ENCODE results near the gene HSPB6.

Gene HSPB6

DNA sequence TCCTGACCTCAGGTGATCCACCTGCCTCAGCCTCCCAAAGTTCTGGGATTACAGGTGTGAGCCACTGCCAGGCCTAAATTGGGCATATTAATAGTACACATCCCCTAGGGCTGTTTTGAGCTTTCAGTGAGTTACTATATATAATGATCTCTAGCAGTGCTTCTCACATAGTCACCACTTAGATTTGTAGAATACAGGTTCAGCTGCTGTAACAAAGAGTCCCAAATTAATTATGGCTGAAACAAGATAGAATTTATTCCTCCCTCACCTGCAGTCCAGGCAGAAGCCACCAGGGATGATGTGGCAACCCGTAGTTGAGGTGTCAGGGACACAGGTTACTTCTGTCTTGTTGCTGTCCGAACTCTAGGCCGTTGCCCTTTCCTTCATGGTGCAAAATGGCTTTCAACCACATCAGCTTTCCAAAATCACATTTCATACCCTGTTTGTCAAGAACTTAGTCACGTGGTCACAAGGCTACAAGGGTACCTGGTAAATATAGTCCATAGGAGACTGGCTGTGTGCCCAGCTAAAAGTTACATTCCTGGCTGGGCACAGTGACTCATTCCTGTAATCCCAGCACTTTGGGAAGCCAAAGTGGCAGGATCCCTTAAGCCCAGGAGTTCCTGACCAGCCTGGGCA, 4.0 kb upstream of the HSPB6 start:
- H3K36me3 ChIP-seq (ENCODE audit: insufficient read depth, low read length): 0 out of 2 replicates have a peak, but pooled peaks cover 6% of the 10 kb centered on the region
- no peak overlapping the region for H3K27ac ChIP-seq (ENCODE audit: low read depth, low read length)
- H3K4me1 ChIP-seq (ENCODE audit: control insufficient read depth, insufficient read depth, low read length, unreplicated experiment): peaks cover 17% of the 10 kb centered on the region
- H2AFZ ChIP-seq (ENCODE audit: low read length, unreplicated experiment): no peak overlapping the region
- H3K4me3 ChIP-seq (ENCODE audit: low read depth, low read length): no peak overlapping the region
- peaks cover 12% of the 10 kb centered on the region for H3K79me2 ChIP-seq (ENCODE audit: control insufficient read depth, insufficient read depth, low read length, unreplicated experiment)
- no peaks in the 10 kb centered on the region for H3K27me3 ChIP-seq (ENCODE audit: insufficient read depth, low read length)

DNA sequence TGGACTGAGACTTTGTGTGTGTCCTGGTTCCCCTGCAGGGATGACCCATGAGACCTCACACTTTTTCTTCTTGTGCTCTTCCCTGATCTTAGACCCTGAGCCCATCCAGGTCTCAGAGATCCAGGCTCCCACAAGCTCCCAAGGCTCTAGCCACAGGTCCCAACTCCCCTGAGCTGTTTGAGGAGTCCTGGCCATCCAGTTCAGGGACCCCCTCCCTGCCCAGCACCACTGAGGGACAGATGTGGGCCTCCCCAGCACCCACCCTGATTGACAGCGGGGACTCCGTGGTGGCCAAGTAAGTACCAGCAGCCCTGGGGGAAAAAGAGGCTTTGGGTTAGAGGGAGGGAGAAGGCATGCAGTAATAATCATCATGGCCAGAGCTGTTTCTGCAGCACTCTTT, 2.9 kb upstream of the HSPB6 start:
- Histone ChIP-seq H3K4me3 (ENCODE audit: low read depth, low read length) (no peak overlapping the region), H3K4me1 (ENCODE audit: control insufficient read depth, insufficient read depth, low read length, unreplicated experiment) (peaks cover 22% of the 10 kb centered on the region), H3K79me2 (ENCODE audit: control insufficient read depth, insufficient read depth, low read length, unreplicated experiment) (peaks cover 12% of the 10 kb centered on the region), H3K27me3 (ENCODE audit: insufficient read depth, low read length) (no peaks in the 10 kb centered on the region), H3K36me3 (ENCODE audit: insufficient read depth, low read length) (0 out of 2 replicates have a peak, but pooled peaks cover 6% of the 10 kb centered on the region), H2AFZ (ENCODE audit: low read length, unreplicated experiment) (no peak overlapping the region), H3K27ac (ENCODE audit: low read depth, low read length) (no peak overlapping the region)

DNA sequence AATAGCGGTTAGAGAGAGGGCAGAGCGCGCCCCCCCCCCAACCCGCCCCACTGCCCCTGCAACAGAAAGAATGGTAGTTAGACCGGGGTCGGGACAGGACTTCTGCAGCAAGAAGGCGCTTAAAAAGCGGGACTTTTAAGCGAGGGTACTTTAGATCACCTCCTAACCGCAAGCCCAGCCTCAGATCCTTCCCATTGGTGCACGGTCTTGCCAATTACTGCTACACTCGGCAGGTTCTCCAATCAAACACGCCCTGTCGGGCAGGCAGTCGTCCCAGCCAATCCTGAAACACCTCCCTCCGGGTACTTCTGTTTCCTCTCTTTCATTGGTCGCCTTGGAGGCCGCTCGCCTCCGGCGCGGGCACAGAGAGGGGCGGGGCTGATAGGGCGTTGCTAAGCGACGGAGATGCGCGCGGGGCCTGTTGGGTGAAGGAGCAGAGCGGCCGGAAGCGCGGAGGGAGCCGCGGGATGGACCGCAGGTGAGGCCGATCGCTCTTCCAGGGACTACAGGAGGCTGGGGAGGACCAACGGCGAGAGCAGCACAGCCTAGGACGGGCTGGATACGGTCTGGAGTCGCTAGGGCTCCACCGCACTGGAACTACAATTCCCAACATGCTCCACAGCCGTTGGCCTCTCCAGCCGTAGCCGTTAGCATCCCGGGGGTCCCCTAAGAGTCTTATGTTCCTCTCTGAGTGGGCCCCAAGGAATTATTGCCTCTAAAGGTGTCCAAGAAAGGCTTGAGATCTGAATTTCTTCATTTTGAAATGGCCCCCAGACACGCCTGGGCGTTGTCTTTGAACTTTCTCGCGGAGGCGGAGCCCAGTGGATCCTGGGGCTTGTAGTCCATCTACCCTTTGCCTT, 1.1 kb upstream of the HSPB6 start, which contains the start of gene PROSER3:
Gene PROSER3, plus strand, starts transcription at position 428 of the 860 bp plus-strand sequence. Its CDS starts 40 bp downstream, at position 468.
- Histone ChIP-seq H3K27me3 (ENCODE audit: insufficient read depth, low read length) (no peaks in the 10 kb centered on the region), H3K4me1 (ENCODE audit: control insufficient read depth, insufficient read depth, low read length, unreplicated experiment) (peaks cover 22% of the 10 kb centered on the region), H3K27ac (ENCODE audit: low read depth, low read length) (peak within 1 kb of the TSS; percentile 95), H3K79me2 (ENCODE audit: control insufficient read depth, insufficient read depth, low read length, unreplicated experiment) (peaks cover 12% of the 10 kb centered on the region), H2AFZ (ENCODE audit: low read length, unreplicated experiment) (peak within 1 kb of the TSS; percentile 71), H3K4me3 (ENCODE audit: low read depth, low read length) (peak within 1 kb of the TSS; percentile 93), H3K36me3 (ENCODE audit: insufficient read depth, low read length) (0 out of 2 replicates have a peak, but pooled peaks cover 6% of the 10 kb centered on the region)

DNA sequence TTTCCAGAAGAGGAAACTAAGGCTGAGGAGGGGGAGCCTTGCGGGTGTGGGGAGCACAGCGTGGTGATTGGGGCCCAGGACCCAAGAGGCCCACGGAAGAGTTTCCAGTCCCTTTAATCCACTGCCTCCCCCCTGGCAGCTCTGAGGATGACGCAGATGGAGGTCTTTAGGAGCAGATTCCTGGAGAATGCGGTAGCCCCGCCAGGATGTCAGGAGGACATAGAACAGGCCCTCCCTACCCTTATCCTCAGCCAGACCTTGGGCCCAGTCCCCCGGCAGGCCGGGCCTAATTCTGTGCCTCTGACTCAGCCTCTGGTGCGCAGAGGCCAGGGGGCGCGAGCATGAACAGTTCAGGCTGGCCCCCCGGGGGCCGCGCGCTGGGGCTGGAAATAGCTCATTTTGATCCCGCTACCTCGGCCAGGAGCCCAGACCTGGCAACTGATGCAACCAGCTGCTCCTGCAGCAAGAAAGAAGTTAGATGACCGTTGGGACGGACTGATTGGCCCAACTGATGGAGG, 461 bp upstream of the HSPB6 start:
- Histone ChIP-seq H3K4me1 (ENCODE audit: control insufficient read depth, insufficient read depth, low read length, unreplicated experiment) (peaks cover 22% of the 10 kb centered on the region), H3K27ac (ENCODE audit: low read depth, low read length) (peak overlapping the region; percentile 95), H3K27me3 (ENCODE audit: insufficient read depth, low read length) (no peaks in the 10 kb centered on the region), H3K4me3 (ENCODE audit: low read depth, low read length) (peak overlapping the region; percentile 93), H3K36me3 (ENCODE audit: insufficient read depth, low read length) (0 out of 2 replicates have a peak, but pooled peaks cover 6% of the 10 kb centered on the region), H2AFZ (ENCODE audit: low read length, unreplicated experiment) (no peak overlapping the region), H3K79me2 (ENCODE audit: control insufficient read depth, insufficient read depth, low read length, unreplicated experiment) (peaks cover 12% of the 10 kb centered on the region)

DNA sequence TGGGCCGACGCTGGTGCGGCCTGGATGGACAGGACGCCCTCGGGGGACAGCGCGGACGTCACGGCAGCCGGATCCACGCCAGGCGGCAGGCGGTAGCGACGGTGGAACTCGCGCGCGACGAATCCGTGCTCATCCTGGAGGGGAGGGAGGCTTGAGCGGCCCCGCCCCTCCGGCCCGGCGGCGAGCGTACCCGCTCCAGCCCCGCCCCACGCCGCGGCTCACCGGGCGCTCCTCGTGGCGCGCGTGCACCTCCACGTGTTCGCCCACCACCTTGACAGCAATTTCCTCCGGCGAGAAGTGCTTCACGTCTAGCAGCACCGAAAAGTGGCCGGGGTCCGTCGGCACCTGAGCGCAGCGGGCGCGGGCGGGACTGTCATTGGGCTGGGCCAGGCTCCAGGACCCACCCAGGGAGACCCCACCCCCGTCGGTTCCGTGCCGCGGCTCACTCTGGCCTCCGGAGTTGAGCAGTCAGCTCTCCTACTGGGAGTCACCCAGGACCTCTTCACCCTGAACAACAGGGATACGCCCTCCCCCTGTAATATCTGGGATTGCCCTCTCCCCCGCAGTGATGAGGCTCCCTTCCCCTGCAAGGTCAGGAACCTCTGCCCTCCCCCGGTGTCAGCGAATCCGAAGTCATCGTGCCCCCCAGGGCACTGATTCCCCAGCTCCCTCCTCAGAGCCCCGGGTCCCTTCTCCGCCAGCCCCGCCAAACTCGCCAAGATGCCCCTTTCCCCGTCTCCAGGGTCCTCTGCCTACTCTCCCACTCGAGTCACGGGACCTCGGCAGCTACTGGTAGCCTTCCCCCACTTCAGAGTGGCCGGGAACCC, 1.1 kb downstream of the HSPB6 start:
- peaks cover 12% of the 10 kb centered on the region for H3K79me2 ChIP-seq (ENCODE audit: control insufficient read depth, insufficient read depth, low read length, unreplicated experiment)
- H2AFZ ChIP-seq (ENCODE audit: low read length, unreplicated experiment): peak overlapping the region; percentile 25
- peak overlapping the region; percentile 93 for H3K4me3 ChIP-seq (ENCODE audit: low read depth, low read length)
- peak overlapping the region; percentile 95 for H3K27ac ChIP-seq (ENCODE audit: low read depth, low read length)
- H3K4me1 ChIP-seq (ENCODE audit: control insufficient read depth, insufficient read depth, low read length, unreplicated experiment): peaks cover 18% of the 10 kb centered on the region
- H3K27me3 ChIP-seq (ENCODE audit: insufficient read depth, low read length): no peaks in the 10 kb centered on the region
- 0 out of 2 replicates have a peak, but pooled peaks cover 3% of the 10 kb centered on the region for H3K36me3 ChIP-seq (ENCODE audit: insufficient read depth, low read length)

DNA sequence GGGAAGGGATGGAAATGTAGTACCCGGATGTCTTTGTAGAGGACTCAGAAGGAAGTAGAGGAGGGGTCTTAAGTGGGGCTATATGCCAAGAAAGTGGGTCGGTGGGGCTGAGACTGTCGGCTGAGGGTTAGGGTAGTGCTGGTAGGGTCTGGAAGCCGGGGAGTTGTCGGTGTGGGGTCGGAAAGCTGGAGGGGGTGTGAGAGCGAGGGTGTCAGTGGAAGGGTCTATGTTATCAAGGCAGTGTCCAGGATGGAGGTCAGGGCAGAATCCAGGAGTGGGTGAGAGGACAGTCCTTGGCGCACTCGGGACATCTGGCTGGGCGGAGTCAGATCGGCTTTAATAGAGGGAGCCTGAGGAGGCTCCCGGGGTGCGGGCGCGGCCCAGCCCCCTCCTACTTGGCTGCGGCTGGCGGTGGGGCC, 1.7 kb downstream of the HSPB6 start:
- Histone ChIP-seq H3K4me3 (ENCODE audit: low read depth, low read length) (peak overlapping the region; percentile 93), H3K4me1 (ENCODE audit: control insufficient read depth, insufficient read depth, low read length, unreplicated experiment) (peaks cover 18% of the 10 kb centered on the region), H2AFZ (ENCODE audit: low read length, unreplicated experiment) (peak overlapping the region; percentile 25), H3K79me2 (ENCODE audit: control insufficient read depth, insufficient read depth, low read length, unreplicated experiment) (peaks cover 12% of the 10 kb centered on the region), H3K27ac (ENCODE audit: low read depth, low read length) (peak overlapping the region; percentile 72), H3K36me3 (ENCODE audit: insufficient read depth, low read length) (no peaks in the 10 kb centered on the region), H3K27me3 (ENCODE audit: insufficient read depth, low read length) (no peaks in the 10 kb centered on the region)

DNA sequence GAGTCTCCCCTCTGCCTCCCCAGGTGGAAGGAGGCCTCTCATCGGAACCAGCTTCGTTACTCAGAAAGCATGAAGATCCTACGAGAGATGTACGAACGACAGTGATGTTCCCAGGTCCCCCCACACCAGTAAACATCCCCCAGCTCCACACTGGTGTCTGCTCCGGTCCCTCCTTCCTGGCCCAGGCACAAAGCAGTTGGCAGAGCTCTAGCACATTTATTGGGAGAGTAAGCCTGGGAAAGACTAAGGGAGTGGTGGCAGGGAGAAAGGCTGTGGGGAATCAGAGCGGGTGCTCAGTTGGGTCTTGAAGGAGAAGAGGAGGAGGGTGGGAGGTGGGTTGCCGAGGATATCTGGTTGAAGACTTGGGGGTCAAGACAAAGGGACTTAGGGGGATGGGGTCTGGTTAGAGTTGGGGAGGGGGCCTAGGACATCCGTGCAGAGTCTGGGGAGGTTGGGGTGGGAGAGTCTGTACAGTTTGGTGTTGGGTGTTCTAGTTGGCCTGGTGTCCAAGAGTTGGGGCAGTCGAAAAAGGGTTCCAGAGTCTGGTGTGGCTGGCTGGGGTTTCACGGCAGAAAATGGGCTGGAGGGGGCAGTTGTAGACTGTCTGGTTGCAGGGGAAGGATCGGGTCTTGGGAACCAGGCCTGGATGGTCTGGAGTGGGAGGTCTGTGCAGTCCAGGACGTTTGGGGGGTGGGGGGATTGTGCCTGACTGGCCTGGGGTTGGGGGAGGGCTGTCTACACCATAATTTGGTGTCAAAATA, 2.3 kb downstream of the HSPB6 start:
- H2AFZ ChIP-seq (ENCODE audit: low read length, unreplicated experiment): no peak overlapping the region
- no peaks in the 10 kb centered on the region for H3K36me3 ChIP-seq (ENCODE audit: insufficient read depth, low read length)
- peaks cover 18% of the 10 kb centered on the region for H3K4me1 ChIP-seq (ENCODE audit: control insufficient read depth, insufficient read depth, low read length, unreplicated experiment)
- peak overlapping the region; percentile 72 for H3K27ac ChIP-seq (ENCODE audit: low read depth, low read length)
- H3K4me3 ChIP-seq (ENCODE audit: low read depth, low read length): peak overlapping the region; percentile 93
- H3K27me3 ChIP-seq (ENCODE audit: insufficient read depth, low read length): no peaks in the 10 kb centered on the region
- H3K79me2 ChIP-seq (ENCODE audit: control insufficient read depth, insufficient read depth, low read length, unreplicated experiment): peaks cover 8% of the 10 kb centered on the region

DNA sequence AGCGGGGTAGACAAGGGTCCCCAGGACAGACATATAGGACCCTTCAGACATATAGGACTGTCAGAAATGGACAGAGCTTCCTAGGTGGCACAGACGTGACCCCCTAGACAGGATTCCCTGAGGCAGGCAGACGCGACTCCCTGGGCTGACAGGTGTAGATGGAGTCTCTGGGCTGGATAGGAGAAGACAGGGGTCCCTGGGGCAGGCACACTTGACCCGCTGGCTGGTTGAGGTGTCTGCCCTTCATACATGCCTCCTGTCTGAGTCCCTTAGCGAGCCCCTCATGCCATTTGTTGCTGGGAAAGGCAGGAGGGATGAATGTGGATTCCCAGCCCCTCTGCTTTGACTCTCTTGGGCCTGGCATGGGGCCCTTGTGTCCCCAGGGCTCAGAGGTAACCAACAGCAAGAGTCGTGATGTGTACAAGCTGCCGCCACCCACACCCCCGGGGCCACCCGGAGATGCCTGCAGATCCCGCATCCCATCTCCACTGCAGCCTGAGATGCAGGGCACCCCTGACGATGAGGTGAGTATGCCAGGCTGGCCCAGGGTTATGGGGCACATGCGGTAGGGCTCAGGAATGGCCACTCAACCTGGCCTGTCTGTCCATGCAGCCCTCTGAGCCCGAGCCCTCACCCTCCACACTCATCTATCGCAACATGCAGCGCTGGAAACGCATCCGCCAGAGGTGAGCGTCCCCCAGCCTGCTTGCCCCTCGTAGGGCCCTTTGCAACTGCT, 3.0 kb downstream of the HSPB6 start:
- no peak overlapping the region for H2AFZ ChIP-seq (ENCODE audit: low read length, unreplicated experiment)
- H3K4me1 ChIP-seq (ENCODE audit: control insufficient read depth, insufficient read depth, low read length, unreplicated experiment): peaks cover 13% of the 10 kb centered on the region
- H3K27ac ChIP-seq (ENCODE audit: low read depth, low read length): no peak overlapping the region
- H3K79me2 ChIP-seq (ENCODE audit: control insufficient read depth, insufficient read depth, low read length, unreplicated experiment): peaks cover 5% of the 10 kb centered on the region
- H3K36me3 ChIP-seq (ENCODE audit: insufficient read depth, low read length): no peaks in the 10 kb centered on the region
- no peak overlapping the region for H3K4me3 ChIP-seq (ENCODE audit: low read depth, low read length)
- H3K27me3 ChIP-seq (ENCODE audit: insufficient read depth, low read length): no peaks in the 10 kb centered on the region

DNA sequence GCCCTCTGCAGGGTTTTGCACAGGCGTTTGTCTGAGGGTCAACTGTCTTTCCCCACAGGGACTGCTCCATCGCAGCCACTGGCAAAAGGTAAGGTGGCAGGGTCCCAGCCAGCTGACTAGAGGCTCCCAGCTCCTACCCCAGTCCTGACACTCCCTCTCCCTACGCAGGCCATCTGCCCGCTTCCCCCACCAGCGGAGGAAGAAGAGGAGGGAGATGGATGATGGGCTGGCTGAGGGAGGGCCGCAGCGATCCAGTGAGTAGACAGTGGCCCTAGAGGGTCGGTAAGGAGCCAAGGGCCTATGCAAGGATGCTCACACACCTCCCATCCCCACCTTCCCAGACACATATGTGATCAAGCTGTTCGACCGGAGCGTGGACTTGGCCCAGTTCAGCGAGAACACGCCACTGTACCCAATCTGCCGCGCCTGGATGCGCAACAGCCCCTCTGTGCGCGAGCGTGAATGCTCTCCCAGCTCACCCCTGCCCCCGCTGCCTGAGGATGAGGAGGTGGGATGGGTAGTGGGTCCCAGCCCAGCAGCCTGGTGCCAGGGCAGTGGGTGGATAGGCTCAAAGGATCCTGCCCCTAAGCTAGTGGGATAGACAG, 4.0 kb downstream of the HSPB6 start:
- Histone ChIP-seq H3K36me3 (ENCODE audit: insufficient read depth, low read length) (no peaks in the 10 kb centered on the region), H3K27me3 (ENCODE audit: insufficient read depth, low read length) (no peaks in the 10 kb centered on the region), H3K27ac (ENCODE audit: low read depth, low read length) (no peak overlapping the region), H3K4me1 (ENCODE audit: control insufficient read depth, insufficient read depth, low read length, unreplicated experiment) (peaks cover 14% of the 10 kb centered on the region), H3K79me2 (ENCODE audit: control insufficient read depth, insufficient read depth, low read length, unreplicated experiment) (peaks cover 5% of the 10 kb centered on the region), H3K4me3 (ENCODE audit: low read depth, low read length) (no peak overlapping the region), H2AFZ (ENCODE audit: low read length, unreplicated experiment) (no peak overlapping the region)

Data from ACC112 (cell line).